Measurements from ENCODE around the gene NOL4. TPM values are rescaled to one million over a fixed set of nuclear protein-coding genes. Genes with fewer than 3 reads are reported as not detected.

NOL4 gene
- total RNA-seq, 1 experiment from 2014 or later: 36.7 TPM

- CTCF ChIA-PET: no interaction called here
- intact Hi-C loops (cut with micrococcal nuclease; ENCODE audit: unreplicated experiment): no loop called here
- TF ChIP-seq EZH2 (IDR thresholded peaks at IDR 0.05; ENCODE audit: borderline replicate concordance, low read depth, low read length, poor library complexity, severe bottlenecking): no peak
- TF ChIP-seq CTCF (conservative IDR thresholded peaks at IDR 0.05; ENCODE audit: low read depth, low read length): no peak
- no peaks in the 10 kb centered on the region for H3K4me1 ChIP-seq (ENCODE audit: insufficient read depth, low read length, poor library complexity, severe bottlenecking)
- DNase-seq (ENCODE audit: low spot score): no peak
- no TSS peak for BruUV-seq (replicated peaks)
- no peak overlapping the region for H3K27ac ChIP-seq (ENCODE audit: low read depth, low read length, poor library complexity, severe bottlenecking)
- H3K4me3 ChIP-seq (ENCODE audit: low read depth, low read length, poor library complexity, severe bottlenecking): no peak overlapping the region
- no peaks in the 10 kb centered on the region for H3K9me3 ChIP-seq (ENCODE audit: low read depth, low read length, poor library complexity, severe bottlenecking)
- POLR2A ChIA-PET (ENCODE audit: low non-redundant PET): no interaction called here
- no peaks in the 10 kb centered on the region for H3K27me3 ChIP-seq (replicated peaks; ENCODE audit: insufficient read depth, low read depth, low read length, poor library complexity)
- H3K36me3 ChIP-seq (ENCODE audit: insufficient read depth, low read length, poor library complexity, severe bottlenecking): no peaks in the 10 kb centered on the region
Measured at GRCh38 chr18:34258176-34258575, 33.5 kb upstream of the NOL4 start.

DNA sequence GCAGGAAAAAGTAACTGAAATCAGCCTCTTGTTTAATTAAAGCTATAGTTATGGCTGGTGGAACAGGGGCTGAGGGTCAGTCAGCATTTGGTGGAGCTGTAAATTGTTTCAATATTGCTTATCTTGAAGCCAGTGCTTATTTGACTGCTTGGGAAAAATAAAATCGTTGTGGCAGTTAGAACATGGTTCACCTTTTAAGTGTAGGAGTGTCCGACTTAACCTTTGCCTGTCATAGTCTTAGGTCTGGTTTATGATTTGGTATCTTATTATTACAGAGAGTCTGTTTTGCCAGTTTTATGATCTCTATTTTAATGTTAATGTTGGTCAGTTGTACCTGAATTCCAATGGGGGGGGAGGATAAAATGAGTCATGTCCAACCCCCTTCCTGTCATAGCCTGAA is 27.2 kb upstream of the NOL4 start:
- Histone ChIP-seq H3K27ac (ENCODE audit: low read depth, low read length, poor library complexity, severe bottlenecking) (no peak overlapping the region), H3K4me1 (ENCODE audit: insufficient read depth, low read length, poor library complexity, severe bottlenecking) (no peaks in the 10 kb centered on the region), H3K36me3 (ENCODE audit: insufficient read depth, low read length, poor library complexity, severe bottlenecking) (no peaks in the 10 kb centered on the region), H3K9me3 (ENCODE audit: low read depth, low read length, poor library complexity, severe bottlenecking) (no peaks in the 10 kb centered on the region), H3K27me3 (replicated peaks; ENCODE audit: insufficient read depth, low read depth, low read length, poor library complexity) (no peaks in the 10 kb centered on the region), H3K4me3 (ENCODE audit: low read depth, low read length, poor library complexity, severe bottlenecking) (no peak overlapping the region)
- intact Hi-C loops (cut with micrococcal nuclease; ENCODE audit: unreplicated experiment): no loop called here
- DNase-seq (ENCODE audit: low spot score): no peak
- no TSS peak for BruUV-seq (replicated peaks)
- TF ChIP-seq CTCF (conservative IDR thresholded peaks at IDR 0.05; ENCODE audit: low read depth, low read length): no peak
- no peak for TF ChIP-seq EZH2 (IDR thresholded peaks at IDR 0.05; ENCODE audit: borderline replicate concordance, low read depth, low read length, poor library complexity, severe bottlenecking)
- ChIA-PET CTCF (no interaction called here), POLR2A (ENCODE audit: low non-redundant PET) (no interaction called here)

DNA sequence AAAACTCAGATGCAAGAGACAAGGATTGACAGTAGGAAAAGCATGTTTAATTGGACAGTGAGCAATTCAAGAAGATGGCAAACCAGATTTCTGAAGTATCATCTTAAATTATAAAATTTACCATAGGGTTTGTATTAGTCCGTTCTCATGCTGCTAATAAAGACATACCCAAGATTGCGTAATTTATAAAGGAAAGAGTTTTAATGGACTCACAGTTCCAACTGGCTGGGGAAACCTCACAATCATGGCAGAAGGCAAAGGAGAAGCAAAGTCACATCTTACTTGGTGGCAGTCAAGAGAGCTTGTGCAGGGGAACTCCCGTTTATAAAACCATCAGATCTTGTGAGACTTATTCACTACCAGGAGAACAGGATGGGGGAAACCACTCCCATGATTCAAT is 24.0 kb upstream of the NOL4 start:
- H3K4me1 ChIP-seq (ENCODE audit: insufficient read depth, low read length, poor library complexity, severe bottlenecking): no peaks in the 10 kb centered on the region
- POLR2A ChIA-PET (ENCODE audit: low non-redundant PET): no interaction called here
- DNase-seq (ENCODE audit: low spot score): no peak
- no TSS peak for BruUV-seq (replicated peaks)
- no peak for TF ChIP-seq EZH2 (IDR thresholded peaks at IDR 0.05; ENCODE audit: borderline replicate concordance, low read depth, low read length, poor library complexity, severe bottlenecking)
- TF ChIP-seq CTCF (conservative IDR thresholded peaks at IDR 0.05; ENCODE audit: low read depth, low read length): no peak
- no peaks in the 10 kb centered on the region for H3K9me3 ChIP-seq (ENCODE audit: low read depth, low read length, poor library complexity, severe bottlenecking)
- H3K4me3 ChIP-seq (ENCODE audit: low read depth, low read length, poor library complexity, severe bottlenecking): no peak overlapping the region
- CTCF ChIA-PET: no interaction called here
- no peaks in the 10 kb centered on the region for H3K27me3 ChIP-seq (replicated peaks; ENCODE audit: insufficient read depth, low read depth, low read length, poor library complexity)
- intact Hi-C loops (cut with micrococcal nuclease; ENCODE audit: unreplicated experiment): no loop called here
- H3K36me3 ChIP-seq (ENCODE audit: insufficient read depth, low read length, poor library complexity, severe bottlenecking): no peaks in the 10 kb centered on the region
- no peak overlapping the region for H3K27ac ChIP-seq (ENCODE audit: low read depth, low read length, poor library complexity, severe bottlenecking)

Measured in A673 (cell line).